HG03571 (cell line): Measurements from ENCODE around the gene NETO1.

Experiments used
- ATAC-seq: cut with Tn5 transposase; IDR thresholded peaks from one replicate; pipeline ENCODE4 v1.9.1; 2021; ENCODE audit not compliant: unreplicated experiment

Gene NETO1

DNA sequence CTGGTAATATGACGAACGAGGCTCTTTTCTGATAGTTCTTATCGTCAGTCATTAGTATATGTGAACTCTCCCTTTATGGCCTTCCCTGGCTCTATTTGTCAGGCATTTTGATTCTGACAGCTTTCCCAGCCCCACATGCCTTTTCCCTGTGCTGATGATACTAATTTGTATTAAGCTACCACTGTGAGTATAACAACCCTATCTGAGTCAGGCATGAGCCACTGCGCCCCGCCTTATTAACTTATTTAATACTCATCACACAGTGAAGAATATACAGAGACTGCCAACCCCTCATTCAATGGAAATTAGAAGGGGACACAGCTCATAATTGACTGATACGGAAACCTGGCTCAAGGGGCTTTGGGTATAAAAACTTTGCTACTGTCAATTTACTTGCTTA, 140.0 kb downstream of the NETO1 start:
- no peak for ATAC-seq

DNA sequence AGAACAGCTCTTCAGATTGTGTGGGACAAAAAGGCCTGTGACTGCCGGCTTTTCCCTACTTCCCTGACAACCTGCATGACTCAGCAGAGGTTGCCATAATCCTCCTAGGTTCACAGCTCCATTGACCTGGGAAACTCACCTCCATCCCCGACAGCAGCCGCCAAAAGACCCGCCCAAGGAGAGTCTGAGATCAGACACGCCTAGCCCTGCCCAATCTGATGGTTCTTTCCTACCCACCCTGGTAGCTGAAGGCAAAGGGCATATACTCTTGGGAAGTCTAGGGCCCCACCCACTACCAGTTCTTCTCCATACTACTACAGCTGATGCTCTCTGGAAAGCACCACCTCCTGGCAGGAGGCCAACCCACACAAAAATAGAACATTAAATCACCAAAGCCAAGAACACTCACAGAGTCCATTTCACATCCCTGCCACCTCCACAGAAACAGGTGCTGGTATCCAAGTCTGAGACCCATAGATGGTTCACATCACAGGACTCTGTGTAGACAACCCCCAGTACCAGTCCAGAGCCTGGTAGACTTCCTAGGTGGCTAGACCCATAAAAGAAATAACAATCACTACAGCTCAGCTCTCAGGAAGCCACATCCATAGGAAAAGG, 140.6 kb downstream of the NETO1 start:
- ATAC-seq = no peak

DNA sequence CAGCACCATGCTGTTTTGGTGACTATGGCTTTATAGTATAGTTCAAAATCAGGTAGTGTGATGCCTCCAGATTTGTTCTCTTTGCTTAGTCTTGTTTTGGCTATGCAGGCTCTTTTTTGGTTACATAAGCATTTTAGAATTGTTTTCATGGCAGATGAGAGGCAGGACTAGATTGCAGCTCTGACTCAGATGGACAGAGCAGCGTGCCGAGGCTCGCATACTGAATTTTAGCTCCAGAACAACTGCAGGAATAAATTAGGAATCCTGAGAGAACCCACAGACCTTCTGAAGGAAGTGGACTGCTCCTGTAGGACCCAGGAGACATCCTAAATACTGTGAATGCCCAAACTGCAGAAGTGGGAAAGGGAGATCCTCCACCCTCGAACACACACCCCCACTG, 141.6 kb downstream of the NETO1 start:
- ATAC-seq = no peak

DNA sequence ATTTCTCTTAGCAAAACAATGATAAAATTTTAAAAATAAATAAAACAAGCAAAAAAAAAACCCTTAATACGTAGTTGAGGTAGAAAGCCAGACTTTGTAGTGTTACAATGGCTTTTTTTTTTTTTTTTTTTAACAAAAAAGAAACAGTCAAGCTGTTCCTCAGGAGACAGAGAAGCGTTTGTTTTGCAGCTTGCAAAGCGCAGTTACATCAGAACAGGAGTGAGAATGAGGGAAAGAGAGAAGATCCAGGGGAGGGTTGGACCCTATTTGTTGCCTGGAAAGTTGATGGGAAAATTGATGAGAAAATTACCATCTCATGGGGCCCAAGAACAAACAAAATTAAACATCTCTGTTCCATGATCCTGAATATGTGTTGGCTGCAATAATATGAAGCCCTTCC, 146.5 kb downstream of the NETO1 start:
- ATAC-seq = no peak

DNA sequence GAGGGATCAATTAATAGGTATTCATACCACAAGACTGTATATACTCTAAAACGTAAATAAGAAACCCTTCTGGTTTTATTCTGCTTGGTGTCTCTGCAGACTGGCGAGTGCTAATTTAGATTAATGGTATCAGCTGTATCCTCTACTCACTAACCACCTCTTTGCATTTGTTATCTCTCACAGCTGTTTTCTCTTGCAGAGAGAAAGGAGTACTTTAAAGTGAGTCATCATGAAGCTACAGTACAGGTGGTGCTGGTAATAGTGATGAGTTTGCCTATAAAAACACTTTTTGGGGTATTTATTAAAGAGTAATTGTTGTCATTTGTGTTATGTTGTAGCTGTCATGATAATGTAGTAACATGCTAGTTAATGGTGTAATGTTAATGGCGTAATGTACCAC, 147.7 kb downstream of the NETO1 start:
- no peak for ATAC-seq

DNA sequence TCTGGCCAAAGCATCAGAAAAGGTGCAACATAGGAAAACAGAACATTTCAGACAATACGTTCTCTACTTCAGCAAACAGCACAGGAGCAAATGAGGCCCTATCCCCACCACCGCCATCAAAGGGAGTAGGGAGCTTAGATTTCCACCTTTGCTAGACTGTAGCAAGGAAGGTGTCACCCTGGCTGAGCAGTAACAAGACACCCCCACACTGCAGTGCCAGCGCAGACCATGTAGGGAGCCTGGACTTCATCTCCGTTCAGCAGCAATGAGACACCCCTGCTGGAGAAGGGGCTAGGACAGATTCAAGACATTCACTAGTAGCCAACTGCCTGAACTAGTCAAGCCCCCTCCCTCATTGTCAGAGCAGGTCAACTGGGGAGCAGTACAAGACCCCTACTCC, 163.6 kb downstream of the NETO1 start:
- no peak for ATAC-seq

DNA sequence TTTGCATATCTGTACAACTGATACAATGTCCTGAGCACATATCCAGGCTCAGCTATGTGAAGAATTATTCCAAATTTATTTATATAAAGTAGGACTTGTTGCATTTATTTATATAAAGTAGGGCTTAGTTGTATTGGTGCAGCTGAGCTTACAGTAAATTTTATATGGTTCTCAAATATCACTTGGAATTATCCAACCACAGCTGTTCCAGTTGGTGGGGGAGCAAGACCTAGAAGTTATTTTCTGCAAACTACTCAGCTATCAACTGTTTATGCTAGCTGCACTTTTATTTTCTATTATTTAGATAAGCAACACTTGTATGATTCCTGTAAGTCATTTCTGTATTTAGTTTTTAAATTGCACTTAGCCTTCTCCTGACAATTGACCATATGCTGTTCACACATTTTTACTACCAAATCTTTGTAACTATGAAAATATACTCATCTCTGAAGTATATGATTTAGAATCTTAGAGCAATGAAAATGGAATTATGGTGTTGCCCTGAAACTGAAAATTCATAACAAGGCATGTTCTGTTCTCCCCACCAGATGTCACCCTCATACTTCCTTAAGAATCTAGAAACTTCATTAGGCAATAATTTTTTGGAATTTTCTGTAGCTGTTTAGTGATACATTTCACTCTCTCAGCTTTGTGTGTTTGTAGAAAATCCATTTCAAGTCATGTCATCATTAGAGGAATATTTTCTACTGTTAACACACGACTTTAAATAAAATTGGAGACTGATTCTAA, 166.7 kb downstream of the NETO1 start:
- no peak for ATAC-seq

DNA sequence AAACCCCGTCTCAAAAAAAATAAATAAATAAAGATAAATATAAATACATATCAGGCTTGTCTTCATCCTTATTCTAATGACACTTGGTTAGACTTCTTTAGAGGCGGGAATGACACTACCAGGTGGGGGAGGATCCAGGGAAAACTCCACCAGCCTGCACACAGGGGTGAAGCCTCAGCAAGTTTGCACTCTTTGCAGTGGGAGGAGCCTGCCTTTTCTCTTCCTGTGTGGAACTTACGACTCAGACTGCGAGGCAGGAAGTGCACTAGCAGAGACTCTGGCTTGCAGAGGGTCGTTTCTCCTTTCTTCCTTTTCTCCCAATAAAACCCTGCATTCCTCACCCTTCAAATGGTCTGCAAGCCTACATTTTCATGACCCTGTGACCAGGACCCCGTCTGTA, 170.1 kb downstream of the NETO1 start:
- no peak for ATAC-seq

DNA sequence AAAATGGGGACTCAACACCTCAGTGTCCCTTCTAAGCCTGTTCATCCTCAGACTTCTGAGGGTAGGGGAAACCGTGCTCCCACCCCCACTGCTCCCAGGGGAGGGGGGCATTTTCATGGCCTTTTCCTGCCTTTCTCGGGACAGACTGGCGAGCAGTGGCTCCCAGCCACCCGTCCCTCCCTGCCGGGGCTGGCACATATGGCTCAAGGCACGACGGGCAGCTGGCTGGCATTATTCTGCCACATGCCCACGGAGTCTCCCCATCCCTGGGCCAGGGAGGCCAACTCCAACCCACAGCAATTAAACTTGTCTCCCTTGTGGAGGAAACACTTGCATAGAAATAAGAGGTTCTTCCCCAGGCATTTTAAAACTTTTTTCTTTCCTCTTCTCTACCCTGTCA, 175.2 kb downstream of the NETO1 start:
- no peak for ATAC-seq
